Erythroblast (primary cell): Measurements from ENCODE around the gene SLC5A8.

Experiments
- GATA1 ChIP-seq: IDR thresholded peaks from 2 replicates; pipeline ENCODE4 v1.6.1; 2011; ENCODE audit warnings: low read depth, mild to moderate bottlenecking, control low read depth, low read length, moderate library complexity
- POLR2A ChIP-seq: IDR thresholded peaks from 2 replicates; pipeline ENCODE4 v1.6.1; 2011; ENCODE audit warnings: mild to moderate bottlenecking, low read length

- TF ChIP-seq POLR2A (no peak), GATA1 (no peak)
Measured at GRCh38 chr12:101221301-101221700, 11.3 kb upstream of the SLC5A8 start.
